ENCODE measurements around the gene LCN1.

GRCh38 chr9:135485832-135486231 lies 35.4 kb upstream of the LCN1 start:
- no peak for TF ChIP-seq GATA2 (IDR thresholded peaks at IDR 0.05; ENCODE audit: low read depth, low read length)
- no peak for TF ChIP-seq GATA3 (IDR thresholded peaks at IDR 0.05; ENCODE audit: low read depth, low read length)
